H1 (cell line): ENCODE measurements around the gene CDH8. TPM values are rescaled to one million over a fixed set of nuclear protein-coding genes. Genes with fewer than 3 reads are reported as not detected.
A peak's percentile ranks its signal among the peaks of the same experiment; 100 is the strongest.

Source experiments
- ZNF274 ChIP-seq: IDR thresholded peaks from 2 replicates; pipeline ENCODE4 v1.7.0; 2012; ENCODE audit warnings: low read length, borderline replicate concordance; ENCODE audit errors: extremely low read depth
- polyA plus RNA-seq, 7 experiments: library from polyadenylated mRNA; depleted of rRNA in 3 of 7; stranded (reverse) in 5 of 7; unstranded in 2 of 7; fragments of >200 nt in 5 of 7; fragments of 200-250 nt in 2 of 7; gene quantifications; 1 replicate in 5 of 7; 2 replicates in 1 of 7; 4 replicates in 1 of 7; pipeline versions ENCODE4 v1.2.1 to v1.2.3, GENCODE V29; 2011 to 2013; ENCODE audit warnings: missing spikeins in 2 of 7, mixed read lengths in 2 of 7
- total RNA-seq: library from RNA; stranded (reverse); fragmentation: NEBNext Ultra II Directional; extraction: Animal tissue kit (Norgen Biotek cat#: 25700); gene quantifications from 2 replicates; pipeline ENCODE4 v1.2.1, GENCODE V29; 2021
- TF ChIP-seq, protein P1 (sequence below): fragments of 300-600 bp; sonication (generic); IDR thresholded peaks from 2 replicates; pipeline ENCODE4 v1.7.1; 2012; ENCODE audit warnings: low read length, moderate library complexity, mild to moderate bottlenecking, inconsistent platforms; ENCODE audit not compliant: insufficient replicate concordance

Gene CDH8
- total and polyA plus RNA-seq, 2 of the 8 experiments (the other 6 are each of a cell fraction or from before 2014, with no cell fraction given) = 7.7 to 8.4 TPM

DNA sequence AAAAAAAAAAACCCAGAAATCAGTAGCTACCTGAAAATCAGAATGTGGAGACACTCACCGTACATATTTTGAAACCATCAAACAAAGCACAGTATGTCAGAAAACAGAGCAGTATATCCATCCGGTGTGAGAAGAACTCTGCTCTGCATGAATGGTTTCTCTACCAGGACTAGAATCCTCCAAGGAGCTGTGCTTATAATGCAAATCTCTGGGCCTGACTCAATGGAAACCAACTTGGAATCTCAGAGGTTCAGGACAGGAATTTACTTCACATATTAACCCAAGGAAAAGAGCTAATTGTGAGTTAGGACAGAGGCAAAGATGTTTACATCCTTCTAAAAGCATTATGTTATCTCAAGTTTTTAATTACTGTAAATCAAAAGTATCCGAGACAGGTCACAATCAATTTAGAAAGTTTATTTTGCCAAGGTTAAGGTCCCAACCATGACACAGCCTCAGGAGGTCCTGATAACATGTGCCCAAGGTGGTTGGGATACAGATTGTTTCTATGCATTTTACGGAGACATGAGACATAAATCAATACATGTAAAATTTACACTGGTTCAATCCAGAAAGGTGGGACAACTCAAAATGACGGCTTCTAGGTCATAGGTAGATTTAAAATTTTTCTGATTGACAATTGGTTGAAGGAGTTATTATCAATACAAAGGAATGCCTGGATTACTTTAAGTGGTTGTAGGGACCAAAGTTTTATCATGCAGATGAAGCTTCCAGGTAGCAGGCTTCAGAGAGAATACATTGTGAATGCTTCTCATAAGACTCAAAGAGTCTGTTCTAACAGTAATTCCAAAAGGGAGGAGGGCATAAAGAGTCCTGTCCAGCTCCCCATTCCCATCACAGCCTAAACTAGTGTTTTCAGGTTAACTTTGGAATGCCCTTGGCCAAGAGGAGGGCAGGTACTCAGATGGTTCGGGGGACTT lies 164.1 kb downstream of the CDH8 start (continued):
- TF ChIP-seq, protein P1, sequence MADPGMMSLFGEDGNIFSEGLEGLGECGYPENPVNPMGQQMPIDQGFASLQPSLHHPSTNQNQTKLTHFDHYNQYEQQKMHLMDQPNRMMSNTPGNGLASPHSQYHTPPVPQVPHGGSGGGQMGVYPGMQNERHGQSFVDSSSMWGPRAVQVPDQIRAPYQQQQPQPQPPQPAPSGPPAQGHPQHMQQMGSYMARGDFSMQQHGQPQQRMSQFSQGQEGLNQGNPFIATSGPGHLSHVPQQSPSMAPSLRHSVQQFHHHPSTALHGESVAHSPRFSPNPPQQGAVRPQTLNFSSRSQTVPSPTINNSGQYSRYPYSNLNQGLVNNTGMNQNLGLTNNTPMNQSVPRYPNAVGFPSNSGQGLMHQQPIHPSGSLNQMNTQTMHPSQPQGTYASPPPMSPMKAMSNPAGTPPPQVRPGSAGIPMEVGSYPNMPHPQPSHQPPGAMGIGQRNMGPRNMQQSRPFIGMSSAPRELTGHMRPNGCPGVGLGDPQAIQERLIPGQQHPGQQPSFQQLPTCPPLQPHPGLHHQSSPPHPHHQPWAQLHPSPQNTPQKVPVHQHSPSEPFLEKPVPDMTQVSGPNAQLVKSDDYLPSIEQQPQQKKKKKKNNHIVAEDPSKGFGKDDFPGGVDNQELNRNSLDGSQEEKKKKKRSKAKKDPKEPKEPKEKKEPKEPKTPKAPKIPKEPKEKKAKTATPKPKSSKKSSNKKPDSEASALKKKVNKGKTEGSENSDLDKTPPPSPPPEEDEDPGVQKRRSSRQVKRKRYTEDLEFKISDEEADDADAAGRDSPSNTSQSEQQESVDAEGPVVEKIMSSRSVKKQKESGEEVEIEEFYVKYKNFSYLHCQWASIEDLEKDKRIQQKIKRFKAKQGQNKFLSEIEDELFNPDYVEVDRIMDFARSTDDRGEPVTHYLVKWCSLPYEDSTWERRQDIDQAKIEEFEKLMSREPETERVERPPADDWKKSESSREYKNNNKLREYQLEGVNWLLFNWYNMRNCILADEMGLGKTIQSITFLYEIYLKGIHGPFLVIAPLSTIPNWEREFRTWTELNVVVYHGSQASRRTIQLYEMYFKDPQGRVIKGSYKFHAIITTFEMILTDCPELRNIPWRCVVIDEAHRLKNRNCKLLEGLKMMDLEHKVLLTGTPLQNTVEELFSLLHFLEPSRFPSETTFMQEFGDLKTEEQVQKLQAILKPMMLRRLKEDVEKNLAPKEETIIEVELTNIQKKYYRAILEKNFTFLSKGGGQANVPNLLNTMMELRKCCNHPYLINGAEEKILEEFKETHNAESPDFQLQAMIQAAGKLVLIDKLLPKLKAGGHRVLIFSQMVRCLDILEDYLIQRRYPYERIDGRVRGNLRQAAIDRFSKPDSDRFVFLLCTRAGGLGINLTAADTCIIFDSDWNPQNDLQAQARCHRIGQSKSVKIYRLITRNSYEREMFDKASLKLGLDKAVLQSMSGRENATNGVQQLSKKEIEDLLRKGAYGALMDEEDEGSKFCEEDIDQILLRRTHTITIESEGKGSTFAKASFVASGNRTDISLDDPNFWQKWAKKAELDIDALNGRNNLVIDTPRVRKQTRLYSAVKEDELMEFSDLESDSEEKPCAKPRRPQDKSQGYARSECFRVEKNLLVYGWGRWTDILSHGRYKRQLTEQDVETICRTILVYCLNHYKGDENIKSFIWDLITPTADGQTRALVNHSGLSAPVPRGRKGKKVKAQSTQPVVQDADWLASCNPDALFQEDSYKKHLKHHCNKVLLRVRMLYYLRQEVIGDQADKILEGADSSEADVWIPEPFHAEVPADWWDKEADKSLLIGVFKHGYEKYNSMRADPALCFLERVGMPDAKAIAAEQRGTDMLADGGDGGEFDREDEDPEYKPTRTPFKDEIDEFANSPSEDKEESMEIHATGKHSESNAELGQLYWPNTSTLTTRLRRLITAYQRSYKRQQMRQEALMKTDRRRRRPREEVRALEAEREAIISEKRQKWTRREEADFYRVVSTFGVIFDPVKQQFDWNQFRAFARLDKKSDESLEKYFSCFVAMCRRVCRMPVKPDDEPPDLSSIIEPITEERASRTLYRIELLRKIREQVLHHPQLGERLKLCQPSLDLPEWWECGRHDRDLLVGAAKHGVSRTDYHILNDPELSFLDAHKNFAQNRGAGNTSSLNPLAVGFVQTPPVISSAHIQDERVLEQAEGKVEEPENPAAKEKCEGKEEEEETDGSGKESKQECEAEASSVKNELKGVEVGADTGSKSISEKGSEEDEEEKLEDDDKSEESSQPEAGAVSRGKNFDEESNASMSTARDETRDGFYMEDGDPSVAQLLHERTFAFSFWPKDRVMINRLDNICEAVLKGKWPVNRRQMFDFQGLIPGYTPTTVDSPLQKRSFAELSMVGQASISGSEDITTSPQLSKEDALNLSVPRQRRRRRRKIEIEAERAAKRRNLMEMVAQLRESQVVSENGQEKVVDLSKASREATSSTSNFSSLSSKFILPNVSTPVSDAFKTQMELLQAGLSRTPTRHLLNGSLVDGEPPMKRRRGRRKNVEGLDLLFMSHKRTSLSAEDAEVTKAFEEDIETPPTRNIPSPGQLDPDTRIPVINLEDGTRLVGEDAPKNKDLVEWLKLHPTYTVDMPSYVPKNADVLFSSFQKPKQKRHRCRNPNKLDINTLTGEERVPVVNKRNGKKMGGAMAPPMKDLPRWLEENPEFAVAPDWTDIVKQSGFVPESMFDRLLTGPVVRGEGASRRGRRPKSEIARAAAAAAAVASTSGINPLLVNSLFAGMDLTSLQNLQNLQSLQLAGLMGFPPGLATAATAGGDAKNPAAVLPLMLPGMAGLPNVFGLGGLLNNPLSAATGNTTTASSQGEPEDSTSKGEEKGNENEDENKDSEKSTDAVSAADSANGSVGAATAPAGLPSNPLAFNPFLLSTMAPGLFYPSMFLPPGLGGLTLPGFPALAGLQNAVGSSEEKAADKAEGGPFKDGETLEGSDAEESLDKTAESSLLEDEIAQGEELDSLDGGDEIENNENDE = peak; percentile 61
- TF ChIP-seq ZNF274 = no peak
